HS-5 (cell line): Measurements from ENCODE around the gene NRAP.

Experiments
- DNase-seq: peaks from one replicate; pipeline ENCODE4 v3.0.0-alpha.2; 2012; ENCODE audit warnings: low read depth

The NRAP gene

GRCh38 chr10:113605268-113605978 lies 58.4 kb downstream of the NRAP start:
- DNase-seq, result no peak

DNA sequence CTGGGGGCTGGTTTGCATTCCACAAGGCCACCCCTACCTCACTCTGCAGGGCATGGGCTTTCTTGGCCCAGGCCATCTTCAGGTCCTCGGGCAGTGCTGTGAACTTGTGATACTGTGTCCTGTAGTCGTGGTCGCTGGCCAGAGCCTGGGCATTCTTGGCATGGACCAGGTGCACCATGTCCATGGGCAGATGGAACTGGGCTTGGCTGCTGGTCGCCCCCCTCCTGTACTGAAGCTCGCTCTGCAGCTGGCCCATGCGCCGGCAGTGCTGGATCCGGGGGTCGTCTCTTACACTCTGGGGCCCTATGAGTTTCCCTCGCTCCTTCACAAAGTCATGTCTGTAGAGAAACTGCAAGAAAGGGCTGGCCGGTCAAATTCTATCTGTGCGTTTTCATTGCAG lies 59.3 kb downstream of the NRAP start:
- DNase-seq, result no peak

DNA sequence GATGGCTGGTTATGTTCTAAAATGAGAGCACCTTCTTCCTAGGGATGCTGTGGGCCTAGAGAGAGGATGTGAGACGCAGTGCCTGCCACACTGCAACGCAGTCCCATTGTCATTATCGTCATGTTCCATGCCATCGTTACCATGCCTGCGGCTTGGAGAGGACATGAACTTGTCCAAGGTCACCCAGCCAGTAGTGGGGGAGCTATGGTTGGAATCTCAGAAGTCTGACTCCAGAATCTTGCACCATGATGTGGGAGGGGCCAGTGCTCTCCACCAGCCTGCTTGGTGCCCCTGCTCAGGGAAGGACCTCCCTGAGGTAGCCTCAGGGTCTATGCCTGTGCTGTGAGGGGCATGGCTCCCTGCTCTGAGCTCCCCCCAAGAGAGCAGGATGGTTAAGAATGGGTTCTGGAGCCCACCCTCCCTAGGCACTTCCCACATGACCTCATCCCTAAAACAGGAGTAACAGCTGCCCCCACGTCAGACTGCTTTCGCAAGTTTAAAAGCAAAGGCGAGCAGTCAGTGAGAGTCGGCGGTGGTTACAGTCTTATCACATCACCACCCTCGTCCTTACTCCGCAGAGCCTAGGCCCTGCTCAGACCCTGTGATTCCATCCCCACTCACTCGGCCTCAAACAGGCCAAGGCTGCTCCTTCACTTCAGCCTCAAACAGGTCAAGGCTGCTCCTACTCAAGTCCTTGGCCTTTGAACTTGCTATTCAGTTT lies 60.6 kb downstream of the NRAP start:
- no peak for DNase-seq

DNA sequence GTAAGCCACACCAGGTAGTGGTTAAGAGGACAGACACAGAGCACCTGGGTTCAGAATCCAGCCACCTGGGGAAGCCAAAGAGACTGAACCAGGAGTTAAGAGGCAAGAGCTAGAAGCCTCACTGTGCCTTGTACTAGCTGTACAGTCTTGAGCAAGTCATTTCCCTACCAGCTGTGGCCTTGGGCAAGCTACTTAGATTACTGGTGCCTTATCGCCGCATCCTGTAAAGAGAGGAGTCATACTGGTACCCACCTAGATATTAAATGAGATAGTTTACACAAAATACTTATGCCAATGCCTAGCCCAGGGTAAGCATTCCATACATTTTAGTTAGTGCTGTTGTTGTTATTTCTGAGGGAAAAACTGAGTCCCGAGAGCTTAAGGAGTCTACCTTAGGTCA lies 63.3 kb downstream of the NRAP start:
- DNase-seq, result no peak

- no peak for DNase-seq
Measured at GRCh38 chr10:113594652-113595051, 69.2 kb downstream of the NRAP start.

GRCh38 chr10:113592380-113592779 lies 71.5 kb downstream of the NRAP start:
- no peak for DNase-seq

DNA sequence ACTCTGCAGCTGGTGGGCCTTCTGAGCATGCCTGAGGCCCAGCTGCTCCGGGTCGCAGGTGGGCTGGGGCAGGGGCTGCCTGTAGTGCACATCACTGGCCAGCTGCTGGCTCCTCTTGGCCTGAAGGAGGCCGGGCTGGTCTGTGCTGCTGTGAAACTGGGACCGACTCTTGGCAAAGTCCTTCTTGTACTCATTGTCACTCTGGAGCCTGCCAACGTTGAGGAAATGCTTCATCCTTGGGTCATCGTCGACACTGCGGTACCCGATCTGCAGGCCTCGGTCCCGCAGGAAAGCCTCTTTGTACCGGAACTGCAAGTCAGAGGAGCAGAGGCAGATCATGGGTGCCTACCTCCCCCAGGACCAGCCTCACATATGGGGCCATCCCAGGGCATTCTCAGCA lies 73.3 kb downstream of the NRAP start:
- DNase-seq, result no peak

- no peak for DNase-seq
Measured at GRCh38 chr10:113589201-113589770, 74.6 kb downstream of the NRAP start.

DNA sequence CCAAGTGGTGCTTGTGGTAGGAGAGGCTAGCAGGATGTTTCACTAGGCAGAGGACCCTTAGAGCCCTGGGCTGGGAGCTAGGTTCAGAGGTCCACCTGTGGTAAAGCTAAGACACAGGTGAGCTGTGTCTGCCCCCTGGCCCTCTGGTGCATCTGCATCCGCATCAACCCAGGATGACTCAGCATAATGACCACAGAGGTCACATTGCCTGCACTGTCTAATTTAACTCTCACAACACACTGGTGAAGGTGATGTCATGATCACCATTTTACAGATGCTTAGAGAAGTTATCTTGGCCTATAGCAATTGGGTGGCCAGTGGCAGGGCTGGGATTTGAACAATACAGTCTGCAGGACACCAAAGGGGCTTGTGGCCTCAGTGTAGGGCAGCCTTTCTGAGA lies 77.9 kb downstream of the NRAP start:
- no peak for DNase-seq

DNA sequence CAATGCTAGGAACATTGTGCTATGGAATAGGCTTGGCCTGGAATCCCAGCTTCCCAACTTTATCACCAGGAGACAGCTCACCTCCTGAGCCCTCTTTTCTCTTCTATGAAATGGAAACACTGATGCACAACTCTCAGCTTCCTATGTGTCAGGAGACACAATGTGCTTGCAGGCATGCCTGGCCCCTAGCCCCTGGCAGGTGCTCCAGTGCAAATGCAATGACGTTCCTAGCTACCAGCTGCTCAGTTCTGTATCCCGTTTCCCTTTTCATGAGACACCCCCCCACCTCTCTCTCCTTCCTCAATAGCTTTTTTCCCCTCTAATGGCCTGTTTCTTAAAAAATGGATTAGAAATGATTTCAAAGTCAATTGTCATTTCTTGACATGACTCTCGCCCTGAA lies 80.3 kb downstream of the NRAP start:
- no peak for DNase-seq

- no peak for DNase-seq
Measured at GRCh38 chr10:113581092-113581491, 82.7 kb downstream of the NRAP start.

- DNase-seq, result no peak
Measured at GRCh38 chr10:113578773-113579172, 85.1 kb downstream of the NRAP start.

DNA sequence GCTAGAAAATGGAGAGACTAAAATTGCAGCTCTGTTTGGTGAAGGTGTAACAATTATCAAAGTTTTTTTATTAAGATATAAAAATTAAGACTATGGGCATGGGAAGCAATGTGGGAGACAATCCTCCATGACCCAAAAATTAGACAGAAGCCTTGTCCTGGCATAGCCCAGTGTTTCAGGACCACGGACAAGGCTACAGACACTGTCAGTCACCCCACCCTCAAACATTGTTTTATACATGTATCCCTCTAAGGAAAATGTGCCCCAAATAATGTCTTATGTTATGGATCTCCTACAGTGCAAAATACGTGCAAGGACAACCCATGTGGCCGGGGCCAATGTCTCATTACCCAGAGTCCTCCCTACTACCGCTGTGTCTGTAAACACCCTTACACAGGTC lies 87.0 kb downstream of the NRAP start:
- DNase-seq, result no peak

GRCh38 chr10:113573368-113573767 lies 90.5 kb downstream of the NRAP start:
- DNase-seq, result no peak

DNA sequence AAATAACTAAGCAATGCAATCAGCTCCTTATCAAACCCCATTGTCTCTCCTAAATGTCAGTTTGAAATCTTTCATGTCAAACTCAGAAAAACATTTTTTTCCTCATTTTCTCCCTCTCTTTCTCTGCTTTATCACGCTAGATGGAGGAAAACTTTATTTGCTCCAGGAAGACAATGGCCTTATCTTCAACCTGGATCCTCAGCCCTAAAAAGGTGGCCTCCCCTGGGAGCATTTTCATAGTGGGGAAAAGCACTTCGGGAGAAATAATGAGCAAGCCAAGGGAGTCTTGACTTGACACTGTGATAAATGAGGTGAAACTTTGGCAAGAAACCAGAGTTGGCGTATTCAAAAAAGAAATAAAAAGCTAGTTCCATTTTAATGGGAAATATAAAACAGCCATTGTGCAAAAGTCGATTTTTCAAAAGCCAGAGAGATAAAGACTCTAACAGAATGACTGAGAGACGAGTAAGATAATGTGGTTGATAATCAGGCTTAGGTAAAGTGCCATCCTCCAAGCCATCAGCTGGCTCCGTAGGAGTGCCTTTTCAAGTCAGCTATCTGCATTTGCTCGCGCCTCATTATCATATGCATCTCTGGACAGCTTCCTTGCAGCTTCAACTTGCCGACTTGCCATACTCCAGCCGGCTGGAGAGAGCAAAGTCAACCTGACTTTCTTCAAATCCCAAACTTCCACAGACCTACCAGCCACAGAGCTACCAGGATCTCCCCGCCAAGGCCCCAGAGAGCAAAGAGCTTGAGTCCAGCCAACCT lies 91.1 kb downstream of the NRAP start:
- DNase-seq, result no peak

GRCh38 chr10:113569576-113569975 lies 94.3 kb downstream of the NRAP start:
- DNase-seq, result no peak

GRCh38 chr10:113566888-113567287 lies 97.0 kb downstream of the NRAP start:
- no peak for DNase-seq

- no peak for DNase-seq
Measured at GRCh38 chr10:113565364-113565763, 98.5 kb downstream of the NRAP start.

DNA sequence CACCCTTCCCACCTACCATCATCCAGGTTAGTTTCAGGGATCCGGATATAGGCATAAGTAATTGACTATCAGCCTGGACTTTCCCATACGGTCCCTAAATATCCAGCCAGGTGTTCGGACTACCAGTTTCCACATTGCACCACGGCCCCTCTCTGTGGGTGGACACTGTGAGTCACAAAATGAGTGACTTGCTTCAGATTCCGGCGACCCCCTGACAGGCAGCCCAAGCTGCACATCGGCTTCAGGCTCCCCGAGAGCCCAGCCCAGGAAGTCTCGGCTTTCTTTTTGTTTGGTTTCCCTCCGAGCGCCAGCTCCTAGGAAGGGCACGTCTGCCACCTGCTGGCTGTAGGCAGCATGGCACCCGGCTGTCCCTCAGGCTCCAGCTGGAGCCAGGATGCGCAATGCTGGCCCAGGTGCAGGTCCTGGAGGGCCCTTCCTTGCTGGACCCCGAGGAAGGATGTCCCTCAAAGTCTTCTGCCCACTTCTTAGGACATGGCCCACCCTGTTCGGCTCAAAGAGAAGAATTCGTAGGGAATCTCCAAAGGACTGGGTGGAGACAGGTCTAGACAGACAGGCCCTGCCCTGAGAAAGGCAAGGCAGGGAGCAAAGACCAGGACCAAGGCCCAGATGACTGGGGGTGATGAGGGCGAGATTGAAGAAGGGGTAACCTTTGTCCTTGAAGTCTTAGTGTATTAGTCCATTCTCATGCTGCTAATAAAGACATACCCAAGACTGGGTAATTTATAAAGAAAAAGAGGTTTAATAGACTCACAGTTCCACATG lies 100.3 kb downstream of the NRAP start:
- no peak for DNase-seq

DNA sequence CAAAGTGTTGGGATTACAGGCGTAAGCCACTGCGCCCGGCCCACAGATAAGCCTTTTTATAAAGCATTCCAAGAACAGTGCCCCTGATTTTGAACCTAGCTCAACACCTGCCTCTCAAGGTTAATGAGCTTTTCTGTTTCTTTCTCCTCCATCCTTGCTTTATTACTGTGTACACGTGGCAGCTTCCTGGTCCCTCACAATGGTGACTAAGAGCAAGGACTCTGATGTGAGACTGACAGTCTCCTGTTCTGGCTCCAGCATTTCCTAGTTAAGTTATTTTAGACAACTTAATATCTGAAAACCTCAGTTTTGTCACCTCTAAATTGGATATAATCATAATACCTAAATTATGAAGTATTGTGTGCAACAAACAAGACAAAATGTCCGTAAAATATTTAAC lies 101.1 kb downstream of the NRAP start:
- DNase-seq, result no peak

DNA sequence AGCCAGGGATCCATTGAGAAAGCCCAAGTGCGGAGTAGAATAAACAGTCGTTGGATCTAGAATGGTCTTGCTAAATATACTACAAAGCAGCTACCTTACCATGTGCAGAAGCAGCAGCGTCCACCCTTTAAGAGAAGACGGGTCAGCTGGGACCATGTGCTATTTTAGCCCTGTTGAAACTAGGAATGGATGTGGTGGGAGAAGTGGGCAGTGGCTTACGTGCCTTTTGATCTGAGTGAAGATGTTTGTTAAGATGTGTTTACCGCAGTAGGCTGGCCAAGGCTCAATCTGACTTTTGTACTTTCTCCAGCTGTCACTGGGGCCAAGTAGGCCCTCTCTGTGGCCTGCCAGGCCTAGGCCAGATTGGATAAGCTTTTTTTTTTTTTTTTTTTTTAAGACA lies 101.8 kb downstream of the NRAP start:
- no peak for DNase-seq

GRCh38 chr10:113561214-113561613 lies 102.6 kb downstream of the NRAP start:
- DNase-seq, result no peak
